GM12801 (cell line): ENCODE measurements around the gene ATOH8.

ENCODE experiments used
- CTCF ChIP-seq: IDR thresholded peaks from one replicate; pipeline ENCODE4 v1.5.1; 2011; ENCODE audit warnings: control low read depth; ENCODE audit not compliant: insufficient read length; ENCODE audit errors: extremely low read depth

Gene ATOH8

GRCh38 chr2:85800586-85800985 is 46.8 kb downstream of the ATOH8 start:
- TF ChIP-seq CTCF, result no peak

- TF ChIP-seq CTCF, result no peak
Observed at GRCh38 chr2:85801871-85802270, 48.1 kb downstream of the ATOH8 start.

- no peak for TF ChIP-seq CTCF
Observed at GRCh38 chr2:85802354-85803103, 48.7 kb downstream of the ATOH8 start.

- no peak for TF ChIP-seq CTCF
Observed at GRCh38 chr2:85803704-85804425, 50.1 kb downstream of the ATOH8 start.

DNA sequence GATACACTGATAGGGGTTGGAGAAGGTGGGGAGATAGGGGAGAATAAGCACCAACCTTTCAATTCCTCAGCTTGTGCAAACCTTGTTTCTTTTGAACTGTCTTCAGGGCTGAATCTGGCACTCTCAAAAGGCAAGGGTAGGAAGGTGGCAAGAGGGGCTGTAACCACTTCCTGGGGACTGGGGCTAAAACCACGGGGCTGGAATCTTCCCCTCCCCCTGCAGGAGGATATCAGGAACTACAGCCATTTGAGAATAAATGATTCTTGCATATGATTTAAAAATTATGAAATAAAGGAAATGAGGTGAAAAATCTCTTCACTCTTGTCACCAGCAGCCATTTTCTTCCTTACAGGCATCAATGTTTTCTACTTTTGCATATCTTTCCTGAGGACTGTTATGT is 50.8 kb downstream of the ATOH8 start:
- no peak for TF ChIP-seq CTCF

- TF ChIP-seq CTCF, result no peak
Observed at GRCh38 chr2:85806358-85807118, 52.7 kb downstream of the ATOH8 start.

DNA sequence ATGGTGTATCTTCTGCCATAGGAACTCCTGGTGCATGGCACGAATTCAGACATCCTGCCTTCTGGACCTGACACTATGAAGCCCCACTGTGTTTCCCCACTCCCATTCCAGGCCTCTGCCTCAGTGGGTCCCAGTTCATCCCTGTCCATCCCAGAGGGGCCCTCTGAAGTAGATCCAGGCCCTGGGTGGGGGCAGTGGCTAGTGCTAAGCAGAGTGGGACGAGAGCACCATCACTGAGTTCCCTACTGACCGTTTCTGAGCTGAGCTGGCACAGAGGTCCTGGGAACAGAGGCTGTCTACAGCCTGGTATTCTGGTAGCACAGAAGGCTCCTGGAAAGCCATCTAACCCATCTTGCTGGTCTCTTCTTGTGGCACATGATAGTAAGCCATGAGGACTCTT is 54.0 kb downstream of the ATOH8 start:
- no peak for TF ChIP-seq CTCF
